ENCODE measurements around the gene TRAPPC2.

The TRAPPC2 gene

GRCh38 chrX:13664020-13664419, 70.4 kb downstream of the TRAPPC2 start:
- no peak for DNase-seq

- no peak for DNase-seq
These were observed 72.0 kb downstream of the TRAPPC2 start for GRCh38 chrX:13662355-13662791.
